H1 (cell line): ENCODE data around the gene RELL1. TPM values are rescaled to one million over a fixed set of nuclear protein-coding genes. Genes with fewer than 3 reads are reported as not detected.

Source experiments
- CREB1 ChIP-seq: IDR thresholded peaks from 2 replicates; pipeline ENCODE4 v1.6.1; 2012; ENCODE audit warnings: inconsistent platforms
- GABPA ChIP-seq: IDR thresholded peaks from 2 replicates; pipeline ENCODE4 v1.6.1; 2011; ENCODE audit warnings: mild to moderate bottlenecking, low read length, moderate library complexity, borderline replicate concordance; ENCODE audit not compliant: insufficient read depth
- RAD21 ChIP-seq, 2 experiments: IDR thresholded peaks in 1 of 2; conservative IDR thresholded peaks in 1 of 2; 2 replicates each; pipeline ENCODE4 v1.6.1; 2011; ENCODE audit warnings: low read depth in 2 of 2, low read length in 2 of 2, improper control_type of control experiment in 1 of 2, inconsistent platforms in 1 of 2, mild to moderate bottlenecking in 1 of 2, moderate library complexity in 1 of 2
- polyA plus RNA-seq, 7 experiments: library from polyadenylated mRNA; depleted of rRNA in 3 of 7; stranded (reverse) in 5 of 7; unstranded in 2 of 7; fragments of >200 nt in 5 of 7; fragments of 200-250 nt in 2 of 7; gene quantifications; 1 replicate in 5 of 7; 2 replicates in 1 of 7; 4 replicates in 1 of 7; pipeline versions ENCODE4 v1.2.1 to v1.2.3, GENCODE V29; 2011 to 2013; ENCODE audit warnings: missing spikeins in 2 of 7, mixed read lengths in 2 of 7
- total RNA-seq: library from RNA; stranded (reverse); fragmentation: NEBNext Ultra II Directional; extraction: Animal tissue kit (Norgen Biotek cat#: 25700); gene quantifications from 2 replicates; pipeline ENCODE4 v1.2.1, GENCODE V29; 2021

RELL1 gene
- total and polyA plus RNA-seq, 2 of the 8 experiments (the other 6 are each of a cell fraction or from before 2014, with no cell fraction given) = 2.1 to 14.1 TPM

GRCh38 chr4:37607018-37607417 lies 79.2 kb downstream of the RELL1 start (continued):
- TF ChIP-seq GABPA = no peak
- no peak for TF ChIP-seq RAD21 (IDR thresholded peaks at IDR 0.05 in 1 of 2, conservative IDR thresholded peaks at IDR 0.05 in 1 of 2; ENCODE audit: low read depth in 2 of 2, low read length in 2 of 2)
- TF ChIP-seq CREB1 = no peak
- TF ChIP-seq, all 59 proteins: peak for 2
